ENCODE data around the gene STRN4. TPM values are rescaled to one million over a fixed set of nuclear protein-coding genes. Genes with fewer than 3 reads are reported as not detected.

Gene STRN4
- polyA plus RNA-seq, 1 of the 3 experiments (the other 2 are of a cell fraction), result 92.8 TPM

GRCh38 chr19:46788262-46788967 lies 42.2 kb upstream of the STRN4 start, which contains the start of gene SLC1A5:
Gene SLC1A5 (minus strand): TSS chr19:46788594. CDS start chr19:46787965, 629 bp downstream.
- peak within 1 kb of the TSS; percentile 98 for H3K4me2 ChIP-seq
- H3K9ac ChIP-seq, result peak within 1 kb of the TSS; percentile 91
- peak; percentile 97 for DNase-seq
- peaks cover 16 to 36% of the 10 kb centered on the region in 2 experiments; a peak in 3 of 4 replicates for H3K4me1 ChIP-seq (ENCODE audit: control insufficient read depth in 1 of 2, insufficient read depth in 2 of 2, low read depth in 1 of 2, low read length in 1 of 2)
- peak within 1 kb of the TSS; percentile 87 to 92 for H3K27ac ChIP-seq (ENCODE audit: low read depth in 2 of 2, low read length in 1 of 2)
- 4% methylated on average over 20 of the region's 46 CpGs for WGBS (ENCODE audit: low lambda C conversion rate)
- no peaks in the 10 kb centered on the region for H3K9me2 ChIP-seq
- POLR2A ChIA-PET, result interaction anchor here (0.6 to 1.5 kb wide), 4 partner anchors 39 to 168 kb away, joined by 3 to 6 read pairs (median 4); no protein-coding TSS in a partner anchor
- no peaks in the 10 kb centered on the region for H3K9me3 ChIP-seq
- H3K4me3 ChIP-seq (ENCODE audit: low read depth in 2 of 2, low read length in 1 of 2), result peak within 1 kb of the TSS; percentile 62 to 95
- CTCF ChIA-PET, result interaction anchor here (1.0 to 2.3 kb wide), 7 partner anchors 23 to 52 kb away, joined by 3 to 16 read pairs (median 4); no protein-coding TSS in a partner anchor
- peaks cover 50% of the 10 kb centered on the region for H3K79me2 ChIP-seq (ENCODE audit: insufficient read depth)
- H4K20me1 ChIP-seq (ENCODE audit: insufficient read depth), result peaks cover 9% of the 10 kb centered on the region; the same call in 1 of the 2 replicates
- no peak within 1 kb of the TSS for H2AFZ ChIP-seq (ENCODE audit: low read depth)
- H3K27me3 ChIP-seq (ENCODE audit: insufficient read depth), result no peaks in the 10 kb centered on the region
- H3K36me3 ChIP-seq (replicated peaks in 1 of 2; ENCODE audit: control insufficient read depth in 1 of 2, insufficient read depth in 2 of 2, low read length in 1 of 2), result peaks cover 0 to 9% of the 10 kb centered on the region in 2 experiments
- H3F3A ChIP-seq (replicated peaks; ENCODE audit: insufficient read depth), result peaks cover 34% of the 10 kb centered on the region
- TF ChIP-seq FOXJ3 (CRISPR knock-in tag; IDR thresholded peaks at IDR 0.05) (no peak), IRF3 (IDR thresholded peaks at IDR 0.05; ENCODE audit: low read depth, low read length) (no peak), MAX (IDR thresholded peaks at IDR 0.05; ENCODE audit: low read depth) (peak; percentile 98), TCF12 (IDR thresholded peaks at IDR 0.05) (peak; percentile 31; the same call in 1 of the 2 replicates), ELF1 (IDR thresholded peaks at IDR 0.05) (peak; percentile 84), FOSL2 (IDR thresholded peaks at IDR 0.05; ENCODE audit: borderline replicate concordance, low read depth) (no peak), YY1 (IDR thresholded peaks at IDR 0.05; ENCODE audit: low read depth) (no peak), SIN3A (IDR thresholded peaks at IDR 0.05; ENCODE audit: borderline replicate concordance, low read depth, low read length) (peak; percentile 98), RFX5 (IDR thresholded peaks at IDR 0.05; ENCODE audit: low read length) (no peak), EZH2phosphoT487 (IDR thresholded peaks at IDR 0.05; ENCODE audit: borderline replicate concordance, low read depth) (no peak), GATA2 (CRISPR knock-in tag; IDR thresholded peaks at IDR 0.05) (no peak), POLR2AphosphoS5 (IDR thresholded peaks at IDR 0.05; ENCODE audit: low read depth, low read length) (peak; percentile 100), NRF1 (IDR thresholded peaks at IDR 0.05; ENCODE audit: low read depth, low read length) (no peak), REST (IDR thresholded peaks at IDR 0.05; ENCODE audit: low read depth, low read length) (peak; percentile 84), RXRA (IDR thresholded peaks at IDR 0.05; ENCODE audit: borderline replicate concordance, low read depth) (no peak), CTCF (IDR thresholded peaks at IDR 0.05) (no peak), FOXM1 (IDR thresholded peaks at IDR 0.05; ENCODE audit: low read depth) (no peak), NFIC (IDR thresholded peaks at IDR 0.05; ENCODE audit: borderline replicate concordance) (no peak; the same call in 1 of the 2 replicates), GABPA (IDR thresholded peaks at IDR 0.05; ENCODE audit: low read depth) (peak; percentile 36), RCOR1 (IDR thresholded peaks at IDR 0.05; ENCODE audit: low read length) (peak; percentile 21; the same call in 1 of the 2 replicates), MXI1 (IDR thresholded peaks at IDR 0.05; ENCODE audit: low read depth, low read length) (peak; percentile 97), PBX3 (IDR thresholded peaks at IDR 0.05) (peak; percentile 35), ZBTB33 (IDR thresholded peaks at IDR 0.05; ENCODE audit: borderline replicate concordance, low read depth) (no peak)
